IPS DF 19.7 (cell line): Measurements from ENCODE around the gene KCTD12.

ENCODE experiments used
- DNase-seq: peaks from one replicate; pipeline ENCODE4 v3.0.0-alpha.2; 2013; ENCODE audit warnings: low read depth, low spot score

The KCTD12 gene

DNA sequence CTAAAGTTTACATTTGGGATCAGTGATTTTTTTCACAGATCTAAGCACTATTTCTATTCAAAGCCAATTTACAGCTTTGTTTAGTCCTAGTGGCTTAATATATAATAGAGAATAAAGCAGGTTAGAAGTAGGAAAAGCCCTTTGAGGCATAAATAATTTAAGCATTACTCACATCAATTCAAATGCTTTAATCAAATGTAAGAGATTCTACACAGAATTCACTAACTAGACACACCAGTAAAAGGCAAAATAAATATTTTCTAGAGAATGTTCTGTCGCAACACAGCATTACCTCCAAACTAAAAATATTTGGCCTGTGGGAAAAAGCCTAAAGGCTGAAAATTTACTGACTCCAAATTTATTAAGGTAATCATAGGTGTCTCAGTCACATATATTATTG lies 31.3 kb downstream of the KCTD12 start:
- DNase-seq, result no peak

DNA sequence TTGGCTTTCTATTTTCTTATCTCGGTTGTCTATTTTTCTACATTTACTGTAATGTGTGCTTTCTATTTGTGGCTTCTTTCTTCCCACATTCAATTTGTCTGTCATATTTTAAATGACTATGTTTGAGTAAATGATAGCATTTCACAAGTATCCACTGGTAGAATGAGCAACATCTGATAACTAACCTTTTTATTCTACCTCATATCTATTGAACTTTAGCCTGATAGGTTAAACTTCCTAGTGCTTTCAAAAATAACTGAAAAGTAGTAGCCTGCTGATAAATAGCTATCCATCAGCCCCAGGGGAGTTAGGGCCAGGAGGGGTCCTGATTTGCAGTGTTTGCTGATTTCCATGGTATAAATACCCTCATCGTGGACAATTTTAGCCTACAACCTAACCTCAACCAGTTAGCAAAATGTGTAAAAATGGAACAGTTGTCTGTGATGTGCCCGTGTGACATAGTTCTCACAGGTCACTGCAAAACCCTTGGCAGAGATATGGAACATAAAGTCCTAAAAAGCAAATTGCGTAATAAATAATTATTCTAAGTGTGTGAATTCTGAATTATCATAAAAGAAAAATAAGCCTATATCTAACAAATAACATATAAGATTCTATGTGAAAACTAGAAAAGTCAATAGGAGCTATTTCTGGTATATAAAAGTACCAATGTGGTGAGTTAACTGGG lies 32.1 kb downstream of the KCTD12 start:
- no peak for DNase-seq

DNA sequence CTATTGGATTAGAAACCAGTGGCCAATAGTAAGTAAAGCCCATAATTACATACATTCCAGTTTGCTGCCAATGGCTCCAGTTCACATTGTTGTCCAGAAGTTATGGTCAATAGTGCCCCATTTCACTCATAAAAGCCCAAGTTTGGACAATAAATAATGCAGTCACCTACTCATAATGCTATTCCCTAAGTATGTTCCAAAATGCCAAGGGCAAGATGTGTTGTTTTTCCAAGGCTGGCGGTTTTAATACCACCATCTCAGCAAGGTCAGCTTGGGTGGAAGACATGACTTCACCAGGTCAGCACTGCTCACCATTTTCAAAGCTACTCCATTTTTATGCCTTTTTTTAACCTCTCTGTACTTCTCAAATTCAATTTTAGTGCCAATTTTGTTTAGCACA lies 32.7 kb downstream of the KCTD12 start:
- DNase-seq, result no peak

DNA sequence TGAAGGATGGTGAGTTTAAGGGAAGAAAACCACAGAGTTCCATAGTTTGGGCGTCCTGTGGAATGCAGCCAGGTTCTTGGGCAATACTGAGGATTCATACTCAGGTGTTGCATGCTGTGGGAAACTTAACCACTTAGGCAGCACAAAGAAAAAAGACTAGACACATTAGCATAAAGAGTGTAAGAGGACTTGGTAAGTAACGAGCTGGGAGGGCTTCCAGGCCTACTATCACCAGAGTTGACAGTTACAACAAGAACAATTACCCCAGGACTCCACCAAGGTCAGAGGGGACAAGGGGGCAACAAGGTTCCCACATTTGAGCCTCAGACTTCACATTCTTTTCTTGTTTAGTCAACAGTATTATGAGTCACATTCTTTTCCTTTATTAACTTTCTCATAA lies 33.2 kb downstream of the KCTD12 start:
- DNase-seq, result no peak

DNA sequence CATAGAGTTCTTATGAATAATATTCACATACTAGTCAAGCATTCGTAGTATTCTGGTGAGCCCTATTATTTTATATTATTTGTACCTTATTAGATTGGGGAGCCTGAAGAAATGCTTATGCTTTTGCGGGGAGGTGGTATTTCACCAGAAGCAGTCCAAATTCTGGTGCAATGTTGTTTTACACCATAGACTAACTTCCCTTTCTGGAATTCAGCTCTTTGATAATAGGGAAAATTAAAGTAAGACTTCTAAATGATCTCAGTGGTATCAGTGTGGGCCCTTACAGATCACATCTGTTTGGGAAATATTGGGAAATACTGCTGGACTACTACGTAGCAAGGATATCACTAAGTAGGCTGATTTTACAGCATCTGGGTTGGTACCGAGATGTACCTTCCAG lies 34.2 kb downstream of the KCTD12 start:
- no peak for DNase-seq

DNA sequence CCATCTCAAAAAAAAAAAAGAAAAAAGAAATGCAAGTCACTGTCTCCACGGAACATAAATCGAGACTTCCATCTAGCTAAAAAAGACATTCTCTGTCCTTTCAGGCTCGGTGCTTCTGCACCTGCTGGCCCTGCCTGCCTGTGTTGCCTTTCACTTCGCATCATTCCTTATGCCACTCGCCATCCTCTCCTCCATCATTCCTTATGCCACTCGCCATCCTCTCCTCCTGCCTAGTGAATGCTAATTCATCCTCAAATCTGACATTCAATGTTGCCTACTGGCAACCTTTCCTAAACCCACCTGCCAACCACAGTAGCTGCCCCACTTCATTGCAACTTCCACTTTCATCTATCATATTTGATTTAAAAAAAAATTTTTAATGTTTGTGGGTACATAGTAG lies 36.7 kb downstream of the KCTD12 start:
- DNase-seq, result no peak

DNA sequence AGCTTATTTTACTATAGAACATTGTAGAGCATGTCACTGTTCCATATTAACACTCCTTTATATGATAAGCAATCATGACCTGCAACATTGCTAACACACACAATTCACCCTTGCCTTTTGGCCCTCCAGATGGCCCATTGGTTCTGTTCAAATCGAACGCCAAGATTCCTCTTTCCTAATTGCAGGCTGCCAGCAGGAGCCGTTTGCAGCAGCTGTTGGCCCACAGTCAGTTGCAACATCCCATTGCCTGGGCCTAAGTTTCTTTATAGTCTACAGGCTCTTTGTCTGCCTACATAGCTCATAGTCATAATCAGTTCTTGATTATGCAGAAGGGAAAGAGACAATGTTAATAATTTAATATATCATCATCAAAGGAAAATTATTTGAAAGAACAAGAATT lies 37.6 kb downstream of the KCTD12 start:
- DNase-seq, result no peak

DNA sequence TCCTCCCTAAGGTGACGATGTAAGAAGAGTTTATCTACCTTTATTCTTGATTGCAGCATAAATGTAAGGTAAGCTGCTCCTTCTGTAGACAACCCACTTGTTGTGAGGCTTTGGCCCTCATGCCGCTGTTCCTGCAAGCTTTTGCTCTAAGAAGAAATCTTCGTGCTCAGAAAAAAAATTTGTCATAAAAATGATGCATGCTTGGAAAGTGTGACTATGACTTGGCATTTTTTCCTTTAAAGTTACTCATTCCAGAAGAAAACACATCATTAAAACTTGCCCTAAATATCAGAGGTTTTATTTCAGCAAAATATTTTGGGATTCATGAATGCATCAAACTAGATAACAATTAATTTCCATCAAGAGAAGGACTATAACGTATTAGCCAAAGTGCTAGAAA lies 39.8 kb downstream of the KCTD12 start:
- no peak for DNase-seq

DNA sequence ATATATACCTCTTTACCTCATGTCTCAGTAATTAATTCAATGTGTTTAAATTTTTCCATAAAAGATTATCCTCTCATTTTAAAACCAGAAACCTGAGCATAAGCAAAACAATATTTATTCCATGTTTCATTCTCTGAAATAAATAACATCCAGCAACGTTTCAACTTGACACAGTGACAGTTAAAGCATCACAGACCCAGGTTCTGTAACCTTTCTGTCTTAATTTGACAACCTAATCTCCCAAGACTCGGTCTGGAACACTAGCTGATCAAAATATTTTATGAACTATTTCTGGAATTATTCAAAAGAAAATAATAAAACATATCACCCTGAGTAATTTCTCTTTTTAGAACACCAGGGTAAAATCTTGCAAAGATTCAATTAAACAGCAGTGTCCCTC lies 40.3 kb downstream of the KCTD12 start:
- DNase-seq, result no peak

DNA sequence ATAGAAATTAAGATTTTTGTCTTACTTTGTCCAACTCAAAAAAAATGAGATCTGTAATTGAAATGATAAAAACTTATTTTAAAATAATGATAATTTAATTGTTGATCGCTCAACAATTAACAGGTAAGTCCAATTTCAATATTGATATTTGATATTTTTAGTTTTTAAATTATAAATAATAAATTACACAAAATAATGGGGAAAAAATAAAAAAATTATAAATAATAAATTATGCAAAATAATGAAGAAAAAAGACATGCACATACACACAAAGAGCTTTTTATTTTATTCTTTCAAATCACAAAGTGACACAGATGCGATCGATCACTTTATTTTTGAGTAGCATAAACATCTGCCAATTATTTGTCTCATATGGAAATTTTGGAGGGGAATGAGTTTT lies 40.8 kb downstream of the KCTD12 start:
- DNase-seq, result no peak

DNA sequence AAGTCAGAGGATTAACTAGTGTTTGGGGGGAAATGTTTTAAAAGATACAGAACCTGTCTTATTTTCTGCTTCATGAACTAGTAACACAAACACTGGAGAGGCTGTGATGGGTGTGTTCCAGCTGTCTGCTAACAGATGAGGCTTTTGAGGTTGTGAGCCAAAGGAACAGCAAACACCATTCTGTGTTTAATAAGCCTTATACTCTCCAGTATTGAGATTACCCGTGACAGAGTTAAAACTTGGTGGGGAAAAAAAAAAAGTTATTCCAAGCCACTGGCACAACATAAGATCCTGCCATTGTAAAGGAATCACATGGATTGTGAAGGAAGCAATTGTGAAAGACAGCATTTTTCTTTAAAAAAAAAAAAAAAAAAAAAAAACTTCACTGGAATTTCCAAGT lies 48.4 kb downstream of the KCTD12 start:
- DNase-seq, result no peak

DNA sequence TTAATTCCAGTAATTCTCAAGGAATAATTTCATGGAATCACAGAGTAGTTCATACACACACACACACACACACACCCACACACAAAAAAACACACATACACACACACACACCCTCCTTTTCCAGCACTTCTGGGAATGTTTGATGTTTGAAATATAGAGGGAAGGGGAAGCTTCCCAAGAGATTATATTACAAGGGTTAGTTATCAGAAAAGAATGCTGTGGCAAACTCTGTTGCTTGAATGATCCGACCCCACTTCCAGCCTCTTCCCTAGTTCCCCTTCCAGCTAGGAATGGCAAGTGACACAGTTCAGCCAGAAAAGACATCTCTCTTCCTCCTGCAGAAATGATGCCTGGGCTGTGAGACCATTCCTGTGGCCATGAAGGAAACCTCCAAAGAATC lies 49.9 kb downstream of the KCTD12 start:
- no peak for DNase-seq

DNA sequence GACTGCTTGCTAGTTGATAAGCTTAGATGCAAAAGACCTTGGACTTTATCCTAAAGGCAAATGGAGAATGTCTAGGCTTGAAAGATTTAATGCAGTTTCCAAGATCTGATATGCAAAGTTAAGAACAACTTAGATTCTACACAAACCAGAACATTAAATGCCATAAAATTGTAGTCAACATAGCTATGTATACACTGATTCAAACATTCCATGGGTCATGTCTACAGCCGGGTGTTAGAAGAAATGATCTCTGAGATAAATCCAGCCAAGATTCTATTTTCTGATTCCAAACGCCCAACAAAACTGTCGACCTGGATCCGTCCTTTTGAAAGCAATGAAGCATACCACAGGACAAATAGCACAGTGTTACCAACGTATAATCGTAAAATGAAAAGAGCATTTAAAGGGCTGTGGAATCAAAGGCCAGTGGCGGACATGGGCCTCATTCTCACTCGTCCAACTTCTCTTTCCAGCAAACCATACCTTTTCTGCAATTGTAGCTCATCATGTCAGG lies 52.7 kb downstream of the KCTD12 start:
- no peak for DNase-seq

DNA sequence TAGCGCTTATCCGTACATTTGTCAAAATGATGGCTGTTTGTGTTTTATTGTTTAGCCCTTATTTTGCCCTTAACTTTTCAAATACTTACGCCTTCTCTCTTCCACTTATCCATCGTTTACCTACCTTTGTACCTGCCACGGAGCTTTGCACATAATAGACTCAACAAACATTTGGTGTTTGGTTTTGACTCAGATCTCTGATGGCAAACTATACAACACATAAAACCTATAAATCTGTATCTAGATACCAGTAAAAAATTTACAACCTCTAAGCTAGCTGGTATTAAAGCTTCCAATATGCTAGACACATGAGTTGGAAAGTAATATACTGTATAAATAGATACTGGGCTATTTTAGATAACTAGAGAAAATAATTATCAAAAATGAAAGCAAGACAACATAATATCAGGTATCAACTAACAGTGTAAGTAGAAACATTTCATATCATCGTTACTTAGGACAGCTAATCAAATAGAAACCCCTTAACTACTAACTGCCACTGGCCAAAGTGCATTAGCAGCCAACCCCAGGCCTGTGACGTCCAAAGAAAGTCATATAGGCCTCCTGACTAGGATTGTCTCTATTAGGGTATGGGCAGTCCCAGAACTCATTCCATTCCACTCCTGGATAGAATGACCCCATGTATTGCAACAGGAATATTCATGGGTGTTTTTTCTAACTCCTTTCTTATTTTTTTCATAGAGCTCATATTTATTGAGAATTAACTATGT lies 53.8 kb downstream of the KCTD12 start:
- no peak for DNase-seq

DNA sequence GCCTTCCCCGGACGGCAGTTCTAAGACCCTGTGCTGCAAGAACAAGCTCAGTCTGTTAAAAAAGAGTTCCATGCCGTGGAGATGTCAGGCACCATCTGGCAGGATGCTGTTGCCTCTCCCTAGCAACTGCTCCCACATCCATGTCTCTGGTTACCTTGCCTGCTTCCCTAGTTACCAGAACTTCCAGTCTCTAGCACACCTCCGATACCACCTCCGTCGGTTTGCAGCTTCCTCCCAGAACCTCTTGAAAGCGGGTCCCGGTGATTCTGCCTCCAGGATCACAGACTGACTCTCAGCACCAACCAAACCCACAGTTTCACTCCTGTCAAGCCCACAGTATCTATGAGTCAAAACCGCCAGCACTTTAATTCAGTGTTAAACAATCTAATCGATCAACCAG lies 55.4 kb downstream of the KCTD12 start:
- no peak for DNase-seq
